B cell (primary cell): ENCODE results near the gene ADAMTS13.

Experiments used
- CTCF ChIP-seq: fragments of 200-600 bp; IDR thresholded peaks from one replicate; pipeline ENCODE4 v1.8.0; 2022; ENCODE audit warnings: antibody characterized with exemption, mild to moderate bottlenecking
- EZH2 ChIP-seq: IDR thresholded peaks from 2 replicates; pipeline ENCODE4 v1.6.1; 2012; ENCODE audit warnings: borderline replicate concordance, low read depth, mild to moderate bottlenecking, moderate library complexity, low read length; ENCODE audit not compliant: insufficient read depth, poor library complexity, severe bottlenecking

- TF ChIP-seq CTCF (no peak), EZH2 (no peak)
Observed at GRCh38 chr9:133387680-133388079, 34.5 kb upstream of the ADAMTS13 start.
